Activated CD8-positive, alpha-beta memory T cell treated with anti-CD3 and anti-CD28 coated beads, Interleukin-2, amount 10 ng/mL, durations not matched to agents 7 days and 5 days (primary cell): ENCODE measurements around the gene ASIC4. TPM values are rescaled to one million over a fixed set of nuclear protein-coding genes. Genes with fewer than 3 reads are reported as not detected.

Experiments used
- ATAC-seq: fragments of 150-1000 bp; cut with Tn5 transposase; one replicate; pipeline ENCODE4 v1.10.0; 2021; ENCODE audit warnings: moderate library complexity
- CTCF ChIA-PET: fragments of 350-600 bp; sonication (Branson Sonifier 250); formaldehyde crosslinking; loops from one replicate; lab custom pipeline; 2021; ENCODE audit warnings: antibody characterized with exemption; lab: Charles Lee
- DNase-seq: peaks from one replicate; pipeline ENCODE4 v3.0.0-alpha.2; 2020
- H3K27ac Mint-ChIP-seq: one replicate; pipeline ENCODE4 v1.8.0; 2021; ENCODE audit warnings: mild to moderate bottlenecking, mixed read lengths
- H3K27me3 Mint-ChIP-seq: one replicate; pipeline ENCODE4 v1.8.0; 2021; ENCODE audit warnings: mixed read lengths
- H3K36me3 Mint-ChIP-seq: one replicate; pipeline ENCODE4 v1.8.0; 2021; ENCODE audit warnings: mild to moderate bottlenecking, mixed read lengths
- H3K4me1 Mint-ChIP-seq: one replicate; pipeline ENCODE4 v1.8.0; 2021; ENCODE audit warnings: mixed read lengths
- H3K4me3 Mint-ChIP-seq: one replicate; pipeline ENCODE4 v1.8.0; 2021; ENCODE audit warnings: mild to moderate bottlenecking, moderate library complexity, mixed read lengths
- H3K9me3 Mint-ChIP-seq: one replicate; pipeline ENCODE4 v1.8.0; 2022; ENCODE audit warnings: low read depth, mixed read lengths
- total RNA-seq, 2 experiments: library from RNA; stranded (reverse); gene quantifications; one replicate each; pipeline ENCODE4 v1.2.3, GENCODE V29; 2021

ASIC4 gene
- total RNA-seq, 2 experiments from 2014 or later, result 0.09 TPM; not detected in 1

GRCh38 chr2:219485201-219485580 is 29.1 kb upstream of the ASIC4 start:
- no peak overlapping the region for H3K27ac Mint-ChIP-seq
- no peaks in the 10 kb centered on the region for H3K36me3 Mint-ChIP-seq
- H3K27me3 Mint-ChIP-seq, result peaks cover 54% of the 10 kb centered on the region
- CTCF ChIA-PET, result interaction anchor here (0.7 to 1.5 kb wide), 3 partner anchors 10 to 42 kb away, joined by 3 to 7 read pairs (median 4); a partner anchor contains a TSS
- H3K9me3 Mint-ChIP-seq, result no peaks in the 10 kb centered on the region
- no peaks in the 10 kb centered on the region for H3K4me1 Mint-ChIP-seq
- DNase-seq, result no peak
- ATAC-seq, result no peak
- no peak overlapping the region for H3K4me3 Mint-ChIP-seq

GRCh38 chr2:219486380-219486959 is 27.8 kb upstream of the ASIC4 start:
- Mint-ChIP-seq H3K27ac (no peak overlapping the region), H3K9me3 (no peaks in the 10 kb centered on the region), H3K36me3 (no peaks in the 10 kb centered on the region), H3K4me3 (no peak overlapping the region), H3K4me1 (no peaks in the 10 kb centered on the region), H3K27me3 (peaks cover 52% of the 10 kb centered on the region)
- CTCF ChIA-PET, result interaction anchor here (0.8 to 1.5 kb wide), 4 partner anchors 8 to 44 kb away, joined by 3 to 7 read pairs (median 4); partner anchors contain the start of gene GMPPA
- DNase-seq, result no peak
- ATAC-seq, result no peak

- Mint-ChIP-seq H3K36me3 (no peaks in the 10 kb centered on the region), H3K27ac (no peak overlapping the region), H3K9me3 (no peaks in the 10 kb centered on the region), H3K27me3 (peaks cover 37% of the 10 kb centered on the region), H3K4me1 (no peaks in the 10 kb centered on the region), H3K4me3 (no peak overlapping the region)
- DNase-seq (no peak), ATAC-seq (no peak)
- CTCF ChIA-PET, result interaction anchor here (0.7 to 1.2 kb wide), 3 partner anchors 12 to 42 kb away, joined by 3 to 4 read pairs (median 4); no protein-coding TSS in a partner anchor
These were observed 26.0 kb upstream of the ASIC4 start for GRCh38 chr2:219488149-219488843.

- no peaks in the 10 kb centered on the region for H3K36me3 Mint-ChIP-seq
- no peak for DNase-seq
- no peak overlapping the region for H3K27ac Mint-ChIP-seq
- CTCF ChIA-PET, result interaction anchor here (1.0 to 1.2 kb wide), 2 partner anchors 13 to 39 kb away, joined by 4 read pairs; no protein-coding TSS in a partner anchor
- no peaks in the 10 kb centered on the region for H3K4me1 Mint-ChIP-seq
- H3K27me3 Mint-ChIP-seq, result peaks cover 38% of the 10 kb centered on the region
- no peaks in the 10 kb centered on the region for H3K9me3 Mint-ChIP-seq
- ATAC-seq, result no peak
- no peak overlapping the region for H3K4me3 Mint-ChIP-seq
These were observed 25.5 kb upstream of the ASIC4 start for GRCh38 chr2:219488844-219489194.

- DNase-seq (no peak), ATAC-seq (no peak)
- no peak overlapping the region for H3K27ac Mint-ChIP-seq
- no peaks in the 10 kb centered on the region for H3K9me3 Mint-ChIP-seq
- no peak overlapping the region for H3K4me3 Mint-ChIP-seq
- no peaks in the 10 kb centered on the region for H3K36me3 Mint-ChIP-seq
- peaks cover 38% of the 10 kb centered on the region for H3K27me3 Mint-ChIP-seq
- no peaks in the 10 kb centered on the region for H3K4me1 Mint-ChIP-seq
- CTCF ChIA-PET, result interaction anchor here (1.0 kb wide), 1 partner anchor 39 kb away, joined by 4 read pairs; no protein-coding TSS in a partner anchor
These were observed 25.0 kb upstream of the ASIC4 start for GRCh38 chr2:219489315-219489714.

- Mint-ChIP-seq H3K27me3 (peaks cover 40% of the 10 kb centered on the region), H3K9me3 (no peaks in the 10 kb centered on the region), H3K27ac (no peak overlapping the region), H3K4me1 (no peaks in the 10 kb centered on the region), H3K4me3 (no peak overlapping the region), H3K36me3 (no peaks in the 10 kb centered on the region)
- ATAC-seq, result no peak
- no peak for DNase-seq
- CTCF ChIA-PET, result interaction anchor here (1.7 kb wide), 1 partner anchor 40 kb away, joined by 7 read pairs; no protein-coding TSS in a partner anchor
These were observed 24.1 kb upstream of the ASIC4 start for GRCh38 chr2:219490186-219490585.

- H3K27ac Mint-ChIP-seq, result no peak overlapping the region
- H3K4me1 Mint-ChIP-seq, result no peaks in the 10 kb centered on the region
- no peaks in the 10 kb centered on the region for H3K9me3 Mint-ChIP-seq
- CTCF ChIA-PET, result interaction anchor here (1.7 kb wide), 1 partner anchor 39 kb away, joined by 7 read pairs; no protein-coding TSS in a partner anchor
- H3K4me3 Mint-ChIP-seq, result no peak overlapping the region
- ATAC-seq (no peak), DNase-seq (no peak)
- H3K27me3 Mint-ChIP-seq, result peaks cover 40% of the 10 kb centered on the region
- H3K36me3 Mint-ChIP-seq, result no peaks in the 10 kb centered on the region
These were observed 23.6 kb upstream of the ASIC4 start for GRCh38 chr2:219490600-219491130.

GRCh38 chr2:219491278-219491963 is 22.9 kb upstream of the ASIC4 start:
- ATAC-seq (no peak), DNase-seq (no peak)
- CTCF ChIA-PET, result interaction anchor here (1.7 to 8.6 kb wide), 2 partner anchors 38 to 51 kb away, joined by 7 to 73 read pairs; partner anchors contain the start of genes CHPF and TMEM198
- Mint-ChIP-seq H3K9me3 (no peaks in the 10 kb centered on the region), H3K36me3 (no peaks in the 10 kb centered on the region), H3K4me3 (no peak overlapping the region), H3K27me3 (peaks cover 40% of the 10 kb centered on the region), H3K4me1 (no peaks in the 10 kb centered on the region), H3K27ac (no peak overlapping the region)

GRCh38 chr2:219492575-219492974 is 21.7 kb upstream of the ASIC4 start:
- ATAC-seq (no peak), DNase-seq (no peak)
- CTCF ChIA-PET, result interaction anchor here (0.6 to 8.6 kb wide), 2 partner anchors 18 to 50 kb away, joined by 3 to 73 read pairs; partner anchors contain the start of genes CHPF and TMEM198
- Mint-ChIP-seq H3K27ac (no peak overlapping the region), H3K4me3 (no peak overlapping the region), H3K36me3 (no peaks in the 10 kb centered on the region), H3K4me1 (peaks cover 5% of the 10 kb centered on the region), H3K9me3 (no peaks in the 10 kb centered on the region), H3K27me3 (peaks cover 42% of the 10 kb centered on the region)

- Mint-ChIP-seq H3K36me3 (no peaks in the 10 kb centered on the region), H3K9me3 (no peaks in the 10 kb centered on the region), H3K4me1 (peaks cover 7% of the 10 kb centered on the region), H3K4me3 (no peak overlapping the region), H3K27me3 (peaks cover 40% of the 10 kb centered on the region), H3K27ac (no peak overlapping the region)
- CTCF ChIA-PET, result interaction anchor here (0.6 to 8.6 kb wide), 3 partner anchors 19 to 49 kb away, joined by 3 to 149 read pairs (median 73); partner anchors contain the start of genes CHPF and TMEM198
- DNase-seq (no peak), ATAC-seq (no peak)
These were observed 21.2 kb upstream of the ASIC4 start for GRCh38 chr2:219493086-219493485.

- Mint-ChIP-seq H3K27me3 (peaks cover 40% of the 10 kb centered on the region), H3K27ac (no peak overlapping the region), H3K4me3 (no peak overlapping the region), H3K9me3 (no peaks in the 10 kb centered on the region), H3K36me3 (no peaks in the 10 kb centered on the region), H3K4me1 (peaks cover 23% of the 10 kb centered on the region)
- no peak for ATAC-seq
- CTCF ChIA-PET, result interaction anchor here (0.7 to 8.6 kb wide), 24 partner anchors 9 to 618 kb away, joined by 3 to 149 read pairs (median 4); partner anchors contain the start of genes CHPF, SPEG and TMEM198
- DNase-seq, result no peak
These were observed 19.2 kb upstream of the ASIC4 start for GRCh38 chr2:219494952-219495530.

GRCh38 chr2:219495531-219496122 is 18.7 kb upstream of the ASIC4 start:
- Mint-ChIP-seq H3K27me3 (peaks cover 40% of the 10 kb centered on the region), H3K9me3 (no peaks in the 10 kb centered on the region), H3K27ac (no peak overlapping the region), H3K36me3 (no peaks in the 10 kb centered on the region), H3K4me1 (peaks cover 27% of the 10 kb centered on the region), H3K4me3 (no peak overlapping the region)
- DNase-seq (peak; percentile 68), ATAC-seq (no peak)
- CTCF ChIA-PET, result interaction anchor here (0.6 to 8.6 kb wide), 25 partner anchors 10 to 619 kb away, joined by 3 to 149 read pairs (median 4); partner anchors contain the start of genes CHPF, SPEG, STK11IP and TMEM198
